Fibroblast of skin of right quadriceps (primary cell): ENCODE measurements around the gene CAMTA1.
A peak's percentile ranks its signal among the peaks of the same experiment; 100 is the strongest.
"Not testable (repeated sequence)": the region's sequence is repeated elsewhere in the genome, so short reads cannot be mapped to it uniquely, and the experiment has no call there.

Experiments
- DNase-seq: peaks from one replicate; pipeline ENCODE4 v3.0.0-alpha.2; 2013

Gene CAMTA1

GRCh38 chr1:6785318-6785727, at the start of gene CAMTA1:
Gene CAMTA1 (plus strand): TSS chr1:6785454. CDS start chr1:6785531, 77 bp downstream.
- no peak for DNase-seq

- DNase-seq = no peak
Observed at GRCh38 chr1:6738987-6739676, 46.1 kb upstream of the CAMTA1 start.

- DNase-seq = not testable (repeated sequence)
Observed at GRCh38 chr1:6742676-6743188, 42.5 kb upstream of the CAMTA1 start.

- DNase-seq = peak; percentile 79
Observed at GRCh38 chr1:6743189-6744101, 41.8 kb upstream of the CAMTA1 start.

GRCh38 chr1:6745073-6745472, 40.2 kb upstream of the CAMTA1 start:
- DNase-seq = no peak

- no peak for DNase-seq
Observed at GRCh38 chr1:6747674-6748073, 37.6 kb upstream of the CAMTA1 start.

- no peak for DNase-seq
Observed at GRCh38 chr1:6750490-6750889, 34.8 kb upstream of the CAMTA1 start.

GRCh38 chr1:6753320-6754140, 31.7 kb upstream of the CAMTA1 start:
- DNase-seq = peak; percentile 15

GRCh38 chr1:6756457-6756856, 28.8 kb upstream of the CAMTA1 start:
- DNase-seq = no peak

GRCh38 chr1:6757719-6758435, 27.4 kb upstream of the CAMTA1 start:
- no peak for DNase-seq

GRCh38 chr1:6761196-6761737, 24.0 kb upstream of the CAMTA1 start:
- no peak for DNase-seq

GRCh38 chr1:6762060-6762459, 23.2 kb upstream of the CAMTA1 start:
- no peak for DNase-seq

- peak; percentile 58 for DNase-seq
Observed at GRCh38 chr1:6770751-6771440, 14.4 kb upstream of the CAMTA1 start.

- DNase-seq = no peak
Observed at GRCh38 chr1:6771441-6771769, 13.8 kb upstream of the CAMTA1 start.

GRCh38 chr1:6774381-6774780, 10.9 kb upstream of the CAMTA1 start:
- no peak for DNase-seq

- DNase-seq = peak; percentile 13
Observed at GRCh38 chr1:6775261-6776043, 9.8 kb upstream of the CAMTA1 start.

- DNase-seq = no peak
Observed at GRCh38 chr1:6776389-6776788, 8.9 kb upstream of the CAMTA1 start.

GRCh38 chr1:6776895-6777294, 8.4 kb upstream of the CAMTA1 start:
- no peak for DNase-seq

GRCh38 chr1:6777813-6778212, 7.4 kb upstream of the CAMTA1 start:
- DNase-seq = no peak

GRCh38 chr1:6779089-6779805, 6.0 kb upstream of the CAMTA1 start:
- no peak for DNase-seq
